CD1c-positive myeloid dendritic cell (primary cell): ENCODE measurements around the gene MRPS23.

ENCODE experiments used
- DNase-seq: peaks from one replicate; pipeline ENCODE4 v3.0.0-alpha.2; 2016; ENCODE audit errors: extremely low spot score

The MRPS23 gene

GRCh38 chr17:57838453-57838852, 11.4 kb downstream of the MRPS23 start:
- no peak for DNase-seq

GRCh38 chr17:57835333-57835900, 14.4 kb downstream of the MRPS23 start:
- no peak for DNase-seq

GRCh38 chr17:57834146-57834741, 15.6 kb downstream of the MRPS23 start:
- DNase-seq: no peak

DNA sequence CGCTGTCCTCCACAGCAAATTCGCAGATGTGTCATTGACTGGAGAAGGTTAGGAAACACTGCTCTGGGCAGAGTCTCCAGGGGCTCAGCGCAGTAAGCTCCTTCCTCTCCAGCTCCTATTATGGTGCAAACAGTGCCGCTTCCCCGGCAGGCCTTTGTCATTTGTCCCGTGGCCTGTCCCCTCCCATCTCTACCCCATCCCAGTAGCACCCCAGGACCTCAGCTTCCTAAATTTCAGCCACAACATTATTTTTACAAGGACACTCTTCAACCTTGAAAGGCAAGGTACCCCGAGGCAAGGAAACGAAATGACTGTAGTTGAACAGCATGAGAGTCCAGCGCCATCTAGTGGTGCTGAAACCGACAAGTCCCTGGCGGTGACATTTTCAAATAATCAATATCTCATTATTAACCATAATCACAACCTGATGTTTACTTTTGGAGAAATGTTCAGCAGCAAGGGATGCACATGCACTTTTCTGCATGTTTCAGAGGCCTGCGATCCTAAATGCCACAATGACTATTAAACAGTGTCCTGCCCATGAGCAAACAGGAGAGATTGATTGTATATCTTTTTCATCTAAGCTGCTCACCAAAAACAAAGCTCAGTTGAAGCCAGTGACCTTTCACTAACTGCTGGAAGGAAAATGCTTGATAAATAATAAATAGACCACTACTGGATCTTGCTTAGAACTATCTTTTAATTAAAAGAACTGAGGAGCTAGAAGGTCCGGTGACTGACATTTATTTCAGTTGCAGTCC, 16.5 kb downstream of the MRPS23 start:
- peak; percentile 81 for DNase-seq

GRCh38 chr17:57832314-57833178, 17.3 kb downstream of the MRPS23 start:
- peak; percentile 76 for DNase-seq

DNA sequence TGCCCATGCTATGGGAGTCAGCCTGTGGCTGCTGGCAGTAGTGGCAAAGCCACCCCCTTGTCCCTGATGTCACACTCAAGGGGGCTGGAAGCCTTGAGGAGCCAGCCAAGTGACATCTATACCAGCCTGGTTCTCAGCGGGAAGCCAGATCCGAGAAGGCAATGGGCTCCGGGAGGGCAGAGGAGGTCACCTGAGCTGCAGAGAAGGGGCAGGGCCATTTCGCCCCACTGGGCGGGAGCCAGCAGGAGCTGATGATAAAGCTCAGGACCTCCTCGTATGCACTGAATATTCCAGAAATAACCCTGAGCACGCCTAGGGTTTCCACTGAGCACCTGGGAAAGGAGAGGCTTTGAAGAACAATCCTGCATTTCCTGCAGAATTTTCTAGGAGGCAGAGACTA, 19.0 kb downstream of the MRPS23 start:
- DNase-seq: no peak

DNA sequence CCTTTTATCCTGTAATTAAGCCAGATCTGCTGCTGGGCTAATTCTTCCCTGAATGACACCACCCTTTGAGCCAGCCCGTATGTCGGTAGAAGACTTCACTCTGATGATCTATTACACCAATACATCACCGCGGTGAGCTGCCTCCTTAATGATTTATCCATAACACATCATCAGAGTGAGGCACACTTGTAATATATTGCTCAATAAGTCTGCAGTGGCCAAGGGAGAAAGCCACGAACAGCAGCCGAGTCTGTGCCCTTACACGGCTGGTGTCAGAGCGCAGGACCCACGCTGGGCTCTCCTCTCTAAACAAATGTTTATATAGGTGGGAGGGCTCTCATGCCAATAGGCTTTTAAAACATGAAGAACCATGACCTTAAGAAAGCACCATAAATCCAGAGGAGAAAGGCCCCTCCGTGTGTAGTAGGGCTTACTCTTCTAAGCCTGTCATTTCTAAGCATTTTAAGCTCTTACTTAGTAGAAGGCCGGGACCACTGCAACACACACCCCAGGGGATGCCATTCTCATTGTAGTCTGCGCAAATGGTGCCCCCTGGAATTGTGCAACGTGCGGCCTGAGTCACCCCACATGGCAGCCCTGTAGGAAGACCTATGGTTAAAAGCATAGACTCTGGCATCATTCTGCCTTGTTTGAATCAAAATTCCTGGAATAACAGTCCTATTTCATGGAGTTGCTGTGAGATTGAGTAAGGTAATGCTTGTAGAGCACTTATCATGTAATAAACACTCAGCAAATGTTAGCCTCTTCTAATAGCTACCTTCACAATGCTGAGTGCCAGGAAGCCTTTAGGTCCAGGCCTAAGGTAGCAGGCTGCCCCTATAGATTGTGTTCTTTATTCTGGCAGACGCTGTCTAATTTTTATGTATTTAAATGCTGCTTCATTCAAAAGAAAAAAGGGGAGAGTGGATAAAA, 26.1 kb downstream of the MRPS23 start:
- DNase-seq: no peak

DNA sequence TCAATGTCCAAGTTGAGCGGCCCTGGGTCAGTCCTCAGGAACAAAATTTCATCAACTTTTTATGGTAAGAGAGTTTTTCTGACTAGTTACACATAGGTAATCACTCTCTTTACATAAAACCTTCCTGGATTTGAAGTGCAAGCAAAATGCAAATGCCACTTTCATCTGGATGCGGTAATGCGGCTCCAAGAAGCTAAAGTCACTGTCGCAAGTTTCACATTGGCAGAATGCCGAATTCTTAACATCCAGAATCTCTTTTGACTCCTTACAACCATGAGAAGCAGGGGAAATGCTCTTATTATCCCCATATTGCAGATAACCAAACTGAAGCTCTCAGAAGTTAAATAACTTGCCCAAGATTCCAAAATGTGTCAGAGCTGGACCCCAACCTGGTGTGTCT, 30.0 kb downstream of the MRPS23 start:
- DNase-seq: no peak

- DNase-seq: no peak
These were observed 30.6 kb downstream of the MRPS23 start for GRCh38 chr17:57819285-57819684.

GRCh38 chr17:57818066-57818465, 31.8 kb downstream of the MRPS23 start:
- DNase-seq: no peak

DNA sequence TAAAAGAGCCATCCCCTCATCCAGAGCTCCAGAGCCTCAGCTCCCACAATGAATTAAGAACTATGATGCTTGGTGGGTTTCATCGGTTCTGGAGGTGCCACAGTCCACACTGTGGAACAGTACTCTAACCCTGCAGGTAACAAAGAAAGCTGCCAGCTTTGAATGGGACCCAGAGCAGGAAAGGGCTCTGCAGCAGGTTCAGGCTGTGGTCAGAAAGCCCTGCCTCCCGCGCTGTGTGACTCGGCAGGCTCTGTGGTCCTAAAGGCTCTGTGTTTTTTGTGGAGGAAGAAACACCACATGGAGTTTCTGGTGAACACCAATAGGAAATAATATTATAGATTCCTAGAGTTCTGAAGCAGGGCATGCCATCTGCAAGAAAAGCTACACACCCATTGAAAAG, 32.5 kb downstream of the MRPS23 start:
- DNase-seq: no peak

GRCh38 chr17:57814421-57814820, 35.4 kb downstream of the MRPS23 start:
- no peak for DNase-seq

DNA sequence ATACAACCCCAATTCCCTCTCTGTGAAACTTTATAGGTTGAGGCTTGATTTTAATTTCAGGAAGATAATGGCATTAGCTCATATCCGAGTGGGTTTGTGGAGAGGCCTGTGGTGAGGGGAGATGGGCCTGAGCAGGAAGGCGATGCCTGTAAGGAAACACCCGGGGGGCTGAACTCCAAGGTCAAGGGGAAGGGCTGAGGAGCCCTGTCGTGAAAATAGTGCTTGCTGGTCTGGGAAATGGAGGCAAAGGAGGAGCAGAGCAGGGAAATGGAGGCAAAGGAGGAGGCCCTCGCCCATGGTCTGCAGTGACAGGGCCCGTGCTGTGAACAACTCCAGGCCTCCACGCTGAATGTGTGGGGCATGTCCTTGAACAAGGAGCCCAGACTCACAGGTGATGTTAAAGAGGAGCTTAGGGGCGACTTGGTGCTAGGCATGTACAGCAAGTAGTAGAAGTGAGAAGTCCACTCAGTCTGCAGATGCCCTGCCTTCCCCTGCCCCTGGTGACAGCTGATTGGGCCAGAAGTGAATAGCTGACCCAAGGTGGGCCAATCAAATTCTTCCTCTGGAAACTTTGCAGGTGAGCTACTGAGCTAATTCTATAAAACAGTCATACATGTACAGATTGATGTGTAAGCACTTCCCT, 38.1 kb downstream of the MRPS23 start:
- no peak for DNase-seq

DNA sequence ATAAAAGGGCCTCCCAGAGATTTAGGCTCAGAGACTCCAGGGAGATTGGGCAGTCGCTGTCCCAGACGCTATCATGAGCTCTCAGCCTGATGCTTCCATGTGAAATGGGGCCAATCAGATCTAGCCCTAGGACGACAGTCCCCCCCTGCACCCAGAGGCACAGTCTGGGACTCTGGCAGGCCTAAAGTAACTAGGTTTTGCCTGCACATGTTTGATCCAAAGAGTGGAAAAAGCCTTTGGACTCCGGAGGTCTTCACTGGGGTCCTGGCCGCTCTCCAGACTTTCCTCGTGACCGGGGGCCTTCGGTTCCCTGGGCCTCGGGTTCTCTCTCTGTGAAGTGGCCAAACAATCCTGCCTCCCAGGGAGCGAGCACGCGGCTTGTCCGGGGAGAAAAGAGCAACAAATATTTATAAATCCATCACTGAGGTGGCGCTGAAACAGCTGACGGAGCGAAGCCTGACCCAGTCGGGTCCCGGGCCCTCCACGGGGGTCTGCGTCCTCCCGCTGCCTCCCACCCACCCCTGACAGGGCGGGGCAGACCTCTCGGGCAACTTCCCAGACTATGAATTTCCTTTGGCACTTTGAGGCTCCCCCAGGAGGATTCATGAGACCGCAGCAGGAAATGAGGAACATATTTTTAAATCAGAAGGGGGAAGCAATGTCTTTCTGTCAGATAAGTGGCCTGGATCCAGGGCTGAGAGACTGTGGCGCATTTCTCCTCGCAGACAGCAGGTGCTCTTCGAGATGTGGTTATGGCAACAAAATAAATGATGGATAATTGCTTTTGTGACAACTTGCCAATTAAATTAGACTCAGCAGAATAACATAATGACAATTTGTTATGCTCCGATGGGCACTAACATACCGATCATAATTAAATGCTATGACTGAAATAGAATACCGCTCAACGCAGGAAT, 38.9 kb downstream of the MRPS23 start:
- peak; percentile 63 for DNase-seq

- no peak for DNase-seq
These were observed 40.0 kb downstream of the MRPS23 start for GRCh38 chr17:57809879-57810278.

DNA sequence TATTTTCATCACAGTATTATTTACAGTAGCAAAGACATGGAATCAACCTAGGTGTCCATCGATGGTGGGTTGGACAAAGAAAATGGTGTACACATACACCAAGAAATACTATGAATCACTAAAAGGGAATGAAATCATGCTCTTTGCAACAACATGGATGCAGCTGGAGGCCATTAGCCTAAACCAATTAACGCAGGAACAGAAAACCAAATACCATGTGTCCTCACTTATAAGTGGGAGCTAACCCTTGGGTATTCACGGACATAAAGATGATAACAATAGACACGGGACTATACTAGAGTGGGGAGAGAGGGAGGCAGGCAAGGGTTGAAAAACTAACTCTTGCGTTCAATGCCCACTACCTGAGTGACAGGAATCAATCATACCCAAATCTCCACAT, 41.0 kb downstream of the MRPS23 start:
- DNase-seq: no peak

DNA sequence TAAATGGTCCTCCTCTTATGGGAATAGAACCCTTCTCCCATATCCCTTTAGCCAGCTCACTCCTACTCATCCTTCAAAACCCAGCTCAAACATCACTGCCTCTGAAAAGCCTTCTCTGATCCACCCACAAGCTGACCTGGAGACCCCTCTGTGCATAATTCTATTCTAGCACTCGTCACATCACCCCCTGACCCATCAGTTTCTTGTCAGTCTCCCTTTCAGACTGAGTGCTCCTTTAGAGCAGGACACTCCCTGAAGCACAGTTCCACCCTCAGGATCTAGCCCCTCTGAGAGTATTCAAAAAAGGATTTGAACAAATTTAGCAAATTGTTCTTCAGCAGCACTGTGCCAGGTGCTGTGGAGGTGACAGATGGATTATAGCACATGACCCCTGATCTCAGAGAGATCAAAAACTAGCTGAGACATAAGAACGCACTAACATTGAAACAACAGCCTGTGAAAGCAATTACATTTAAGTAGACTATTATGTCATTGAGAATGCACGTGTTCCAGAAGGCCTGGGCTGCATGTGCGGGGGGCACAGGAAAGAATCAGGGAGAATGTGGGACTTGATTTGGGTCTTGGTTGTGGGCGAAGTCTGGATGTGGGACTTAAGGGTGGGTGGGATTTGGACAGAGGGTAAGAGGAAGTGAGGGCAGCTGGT, 43.5 kb downstream of the MRPS23 start:
- no peak for DNase-seq

DNA sequence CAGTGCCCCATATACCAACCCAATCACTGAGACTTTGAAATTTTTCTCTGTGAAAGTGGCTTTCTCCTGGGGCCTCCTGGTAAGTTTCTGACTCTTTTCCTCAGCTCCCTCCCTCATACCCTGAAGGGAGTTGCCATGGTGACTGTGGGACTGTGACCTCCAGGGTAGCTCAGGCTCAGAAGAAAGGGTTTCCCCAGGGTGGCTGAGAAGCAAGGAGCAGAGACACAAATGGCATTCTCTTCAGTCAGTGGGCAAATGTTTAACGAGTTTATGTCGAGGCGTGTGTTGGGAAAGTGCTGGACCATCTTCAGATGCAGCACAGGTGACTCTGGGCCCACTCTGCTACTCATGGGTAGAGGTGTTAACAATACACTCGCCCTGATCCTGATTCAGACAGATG, 46.8 kb downstream of the MRPS23 start:
- DNase-seq: no peak

- DNase-seq: no peak
These were observed 48.7 kb downstream of the MRPS23 start for GRCh38 chr17:57801044-57801711.
